ENCODE measurements around the gene CRYBB1.

DNA sequence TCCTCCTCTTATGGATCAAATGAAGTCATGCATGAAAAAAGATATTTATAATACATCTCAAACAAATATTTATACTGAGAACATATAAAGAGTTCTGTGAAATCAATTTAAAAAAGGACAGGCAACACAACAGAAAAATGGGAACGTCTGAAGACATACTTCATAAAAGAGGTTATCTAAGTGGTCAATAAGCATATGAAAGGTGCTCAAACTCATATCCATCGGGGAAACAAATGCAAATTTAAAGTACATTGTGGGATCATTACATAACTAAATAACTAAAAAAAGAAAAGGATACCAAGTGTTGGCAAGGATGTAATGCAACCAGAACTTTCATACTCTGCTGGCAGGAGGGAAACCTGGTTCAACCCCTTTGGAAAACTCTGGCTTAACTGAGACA is 50.2 kb downstream of the CRYBB1 start:
- TF ChIP-seq, protein P1, sequence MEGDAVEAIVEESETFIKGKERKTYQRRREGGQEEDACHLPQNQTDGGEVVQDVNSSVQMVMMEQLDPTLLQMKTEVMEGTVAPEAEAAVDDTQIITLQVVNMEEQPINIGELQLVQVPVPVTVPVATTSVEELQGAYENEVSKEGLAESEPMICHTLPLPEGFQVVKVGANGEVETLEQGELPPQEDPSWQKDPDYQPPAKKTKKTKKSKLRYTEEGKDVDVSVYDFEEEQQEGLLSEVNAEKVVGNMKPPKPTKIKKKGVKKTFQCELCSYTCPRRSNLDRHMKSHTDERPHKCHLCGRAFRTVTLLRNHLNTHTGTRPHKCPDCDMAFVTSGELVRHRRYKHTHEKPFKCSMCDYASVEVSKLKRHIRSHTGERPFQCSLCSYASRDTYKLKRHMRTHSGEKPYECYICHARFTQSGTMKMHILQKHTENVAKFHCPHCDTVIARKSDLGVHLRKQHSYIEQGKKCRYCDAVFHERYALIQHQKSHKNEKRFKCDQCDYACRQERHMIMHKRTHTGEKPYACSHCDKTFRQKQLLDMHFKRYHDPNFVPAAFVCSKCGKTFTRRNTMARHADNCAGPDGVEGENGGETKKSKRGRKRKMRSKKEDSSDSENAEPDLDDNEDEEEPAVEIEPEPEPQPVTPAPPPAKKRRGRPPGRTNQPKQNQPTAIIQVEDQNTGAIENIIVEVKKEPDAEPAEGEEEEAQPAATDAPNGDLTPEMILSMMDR (IDR thresholded peaks at IDR 0.05) = no peak
- TF ChIP-seq POLR2A (IDR thresholded peaks at IDR 0.05) (no peak), EP300 (IDR thresholded peaks at IDR 0.05) (no peak)
